Endothelial cell of umbilical vein (primary cell): Measurements from ENCODE around the gene INPP5A. TPM values are rescaled to one million over a fixed set of nuclear protein-coding genes. Genes with fewer than 3 reads are reported as not detected.

Source experiments
- BruUV-seq: library from RNA; stranded (reverse); fragments of 400-500 nt; replicated peaks from 2 replicates; lab custom pipeline; 2021; lab: Mats Ljungman, UMichigan
- CTCF ChIA-PET: fragments of 300-600, 350-600 bp; sonication (Branson Sonifier 250); formaldehyde crosslinking; loops from one replicate; lab custom pipeline; 2021; ENCODE audit warnings: antibody characterized with exemption, inconsistent platforms; lab: Charles Lee
- POLR2A ChIA-PET: fragments of 300-600, 350-600 bp; sonication (Branson Sonifier 250); formaldehyde crosslinking; loops from one replicate; lab custom pipeline; 2021; ENCODE audit warnings: antibody characterized with exemption, inconsistent platforms; lab: Charles Lee
- DNase-seq: peaks from one replicate; pipeline ENCODE4 v3.0.0-alpha.2; 2011; ENCODE audit warnings: low read depth, low spot score
- FAIRE-seq: peaks from 2 replicates; lab custom pipeline; 2011; peaks lifted over from hg19 to GRCh38; lab: Jason Lieb, UNC
- H2AFZ ChIP-seq: 2 replicates; pipeline ENCODE4 v1.6.0; 2012; ENCODE audit warnings: low read depth, low read length, control low read depth, inconsistent platforms
- H3K27ac ChIP-seq: 2 replicates; pipeline ENCODE4 v1.5.1; 2011; ENCODE audit warnings: low read depth, mild to moderate bottlenecking, control low read depth, low read length, moderate library complexity; ENCODE audit not compliant: insufficient read depth
- H3K27me3 ChIP-seq, 2 experiments: 2 replicates each; pipeline versions ENCODE4 v1.6.0 to v1.6.1; 2011; ENCODE audit warnings: low read length in 2 of 2, mixed read lengths in 1 of 2; ENCODE audit not compliant: control insufficient read depth in 2 of 2, insufficient read depth in 2 of 2
- H3K36me3 ChIP-seq, 2 experiments: 2 replicates in 1 of 2; 3 replicates in 1 of 2; pipeline ENCODE4 v1.5.1; 2011; ENCODE audit warnings: low read length in 2 of 2, mild to moderate bottlenecking in 1 of 2, moderate library complexity in 1 of 2; ENCODE audit not compliant: control insufficient read depth in 2 of 2, insufficient read depth in 2 of 2; ENCODE audit errors: extremely low read depth in 1 of 2
- H3K4me1 ChIP-seq: 3 replicates; pipeline ENCODE4 v1.5.1; 2011; ENCODE audit warnings: mild to moderate bottlenecking, low read length; ENCODE audit not compliant: control insufficient read depth, insufficient read depth; ENCODE audit errors: extremely low read depth
- H3K4me2 ChIP-seq: 2 replicates; pipeline ENCODE4 v1.6.1; 2011; ENCODE audit warnings: low read length, control low read depth, mixed read lengths; ENCODE audit not compliant: insufficient read depth
- H3K4me3 ChIP-seq, 3 experiments: fragments of 200-600 bp in 1 of 3; sonication (generic), shearing (Covaris generic) in 1 of 3; replicated peaks in 1 of 3; 2 replicates each; pipeline ENCODE4 v1.5.1; 2011 to 2016; ENCODE audit warnings: control low read depth in 3 of 3, low read length in 3 of 3, mild to moderate bottlenecking in 2 of 3, inconsistent platforms in 1 of 3, low read depth in 1 of 3, moderate library complexity in 1 of 3; ENCODE audit not compliant: insufficient read depth in 1 of 3
- H3K79me2 ChIP-seq: 2 replicates; pipeline ENCODE4 v1.6.0; 2012; ENCODE audit warnings: low read length, inconsistent platforms; ENCODE audit not compliant: control insufficient read depth, insufficient read depth
- H3K9ac ChIP-seq: replicated peaks from 2 replicates; pipeline ENCODE3; 2011; ENCODE audit warnings: low read length, control low read depth; ENCODE audit not compliant: insufficient read depth; ENCODE audit errors: extremely low read depth
- H3K9me1 ChIP-seq: replicated peaks from 3 replicates; pipeline ENCODE4 v1.6.0; 2011; ENCODE audit warnings: mild to moderate bottlenecking, low read length; ENCODE audit not compliant: control insufficient read depth, insufficient read depth; ENCODE audit errors: extremely low read depth
- H3K9me3 ChIP-seq: replicated peaks from 2 replicates; pipeline ENCODE4 v1.5.1; 2012; ENCODE audit warnings: low read length, inconsistent platforms; ENCODE audit not compliant: control insufficient read depth, insufficient read depth
- H4K20me1 ChIP-seq: replicated peaks from 2 replicates; pipeline ENCODE3; 2011; ENCODE audit warnings: mild to moderate bottlenecking, low read length; ENCODE audit not compliant: control insufficient read depth, insufficient read depth; ENCODE audit errors: extremely low read depth
- EZH2 ChIP-seq: IDR thresholded peaks from 2 replicates; pipeline ENCODE4 v1.6.1; 2012; ENCODE audit warnings: borderline replicate concordance, low read depth, mild to moderate bottlenecking, moderate library complexity, low read length, inconsistent platforms; ENCODE audit not compliant: severe bottlenecking
- FOS ChIP-seq: IDR thresholded peaks from 2 replicates; pipeline ENCODE4 v1.6.1; 2011; ENCODE audit warnings: mild to moderate bottlenecking, low read length, moderate library complexity, borderline replicate concordance; ENCODE audit not compliant: insufficient read depth
- GATA2 ChIP-seq: IDR thresholded peaks from 2 replicates; pipeline ENCODE4 v1.7.0; 2011; ENCODE audit warnings: low read depth, mild to moderate bottlenecking, moderate library complexity, mixed read lengths, low read length; ENCODE audit not compliant: insufficient read length, insufficient read depth
- JUN ChIP-seq: IDR thresholded peaks from 2 replicates; pipeline ENCODE4 v1.6.1; 2011; ENCODE audit warnings: borderline replicate concordance, low read depth; ENCODE audit not compliant: insufficient read length, insufficient read depth
- MAX ChIP-seq: IDR thresholded peaks from 2 replicates; pipeline ENCODE4 v1.6.1; 2011; ENCODE audit not compliant: insufficient read depth, insufficient read length
- MYC ChIP-seq: IDR thresholded peaks from one replicate; pipeline ENCODE4 v1.6.1; 2011; ENCODE audit warnings: mild to moderate bottlenecking, low read depth, low read length
- POLR2A ChIP-seq: IDR thresholded peaks from 2 replicates; pipeline ENCODE4 v1.6.1; 2012; ENCODE audit warnings: low read depth, mild to moderate bottlenecking, control low read depth, low read length
- POLR2AphosphoS5 ChIP-seq: IDR thresholded peaks from 2 replicates; pipeline ENCODE4 v1.6.1; 2012; ENCODE audit warnings: low read depth, mild to moderate bottlenecking, control low read depth, low read length, moderate library complexity; ENCODE audit not compliant: insufficient read depth
- dilution Hi-C: fragments of 300-500 bp; cut with MboI; formaldehyde crosslinking; loops from one replicate; pipeline ENCODE4 v1.15.0; 2019; ENCODE audit warnings: low sequenced_read_pairs; ENCODE audit not compliant: extremely low pct_ligation_motif_present
- intact Hi-C: fragments of 100-400 bp; cut with micrococcal nuclease; formaldehyde crosslinking; loops from one replicate; pipeline ENCODE4 v1.10.0; 2022
- polyA plus RNA-seq, 4 experiments: library from polyadenylated mRNA; depleted of rRNA in 3 of 4; stranded (reverse) in 3 of 4; unstranded in 1 of 4; fragments of >200 nt; gene quantifications; 2 replicates each; pipeline versions ENCODE4 v1.2.1 to v1.2.3, GENCODE V29; 2011 to 2012; ENCODE audit warnings: missing spikeins in 1 of 4
- total RNA-seq: library from RNA; stranded (reverse); gene quantifications from 2 replicates; pipeline ENCODE4 v1.2.3, GENCODE V29; 2021

INPP5A gene
- total and polyA plus RNA-seq, 2 donors (not counting 3 experiments of a cell fraction or from before 2014, with no cell fraction given), result 22.9 to 33.2 TPM

- H3K27me3 ChIP-seq, result no peaks in the 10 kb centered on the region
Measured at GRCh38 chr10:132810141-132810806, 272.7 kb downstream of the INPP5A start.

GRCh38 chr10:132810807-132811700 is 273.5 kb downstream of the INPP5A start:
- intact Hi-C loops, result no loop called here
- no peaks in the 10 kb centered on the region for H3K27me3 ChIP-seq
- H3K4me2 ChIP-seq, result no peak overlapping the region
- H2AFZ ChIP-seq, result no peak overlapping the region
- H4K20me1 ChIP-seq, result no peaks in the 10 kb centered on the region
- ChIA-PET CTCF (no interaction called here), POLR2A (no interaction called here)
- no peaks in the 10 kb centered on the region for H3K79me2 ChIP-seq
- no TSS peak for BruUV-seq
- H3K27ac ChIP-seq, result no peak overlapping the region
- no peaks in the 10 kb centered on the region for H3K9me1 ChIP-seq
- no peak for FAIRE-seq
- TF ChIP-seq GATA2 (no peak), EZH2 (no peak), FOS (no peak), POLR2AphosphoS5 (no peak), MYC (no peak), MAX (no peak), JUN (no peak), POLR2A (no peak)
- H3K36me3 ChIP-seq, result no peaks in the 10 kb centered on the region
- no peak overlapping the region for H3K4me3 ChIP-seq
- H3K9me3 ChIP-seq, result no peaks in the 10 kb centered on the region
- dilution Hi-C loops, result no loop called here
- DNase-seq, result no peak
- no peak overlapping the region for H3K9ac ChIP-seq
- H3K4me1 ChIP-seq, result no peaks in the 10 kb centered on the region

More at GRCh38 chr10:132810141-132810806, 272.7 kb downstream of the INPP5A start:
- H3K9me3 ChIP-seq, result no peaks in the 10 kb centered on the region
- CTCF ChIA-PET, result no interaction called here
- H2AFZ ChIP-seq, result no peak overlapping the region
- no peaks in the 10 kb centered on the region for H3K9me1 ChIP-seq
- POLR2A ChIA-PET, result no interaction called here
- no peak for TF ChIP-seq POLR2A
- no peak for TF ChIP-seq GATA2
- intact Hi-C loops (no loop called here), dilution Hi-C loops (no loop called here)
- no peaks in the 10 kb centered on the region for H3K4me1 ChIP-seq
- H3K27ac ChIP-seq, result no peak overlapping the region
- H3K4me3 ChIP-seq, result no peak overlapping the region
- FAIRE-seq (no peak), DNase-seq (no peak)
- H3K9ac ChIP-seq, result no peak overlapping the region
- no peaks in the 10 kb centered on the region for H3K79me2 ChIP-seq
- no peak overlapping the region for H3K4me2 ChIP-seq
- no peaks in the 10 kb centered on the region for H3K36me3 ChIP-seq
- BruUV-seq, result no TSS peak
- H4K20me1 ChIP-seq, result no peaks in the 10 kb centered on the region
